ENCODE results near the gene CACNB3.
"Not testable (repeated sequence)": the region's sequence is repeated elsewhere in the genome, so short reads cannot be mapped to it uniquely, and the experiment has no call there.

The CACNB3 gene

GRCh38 chr12:48873096-48873495, 54.8 kb downstream of the CACNB3 start:
- DNase-seq: no peak
- no peak for TF ChIP-seq CTCF (IDR thresholded peaks at IDR 0.05; ENCODE audit: low read depth, low read length, missing control alignments)
- no peaks in the 10 kb centered on the region for H3K27me3 ChIP-seq (replicated peaks)
- H3K27ac ChIP-seq: no peak overlapping the region
- H3K4me3 ChIP-seq (ENCODE audit: low read depth, low read length): no peak overlapping the region
- H3K36me3 ChIP-seq (replicated peaks): no peaks in the 10 kb centered on the region
- in situ Hi-C loops (cut with HindIII; ENCODE audit: low pct_ligation_motif_present, low sequenced_read_pairs): no loop called here

GRCh38 chr12:48873534-48873933, 55.2 kb downstream of the CACNB3 start:
- H3K27me3 ChIP-seq (replicated peaks); in situ Hi-C loops (cut with HindIII; ENCODE audit: low pct_ligation_motif_present, low sequenced_read_pairs); H3K27ac ChIP-seq; H3K36me3 ChIP-seq (replicated peaks); H3K4me3 ChIP-seq (ENCODE audit: low read depth, low read length); DNase-seq: not testable (repeated sequence)

GRCh38 chr12:48875944-48876515, 57.7 kb downstream of the CACNB3 start:
- H3K36me3 ChIP-seq (replicated peaks): no peaks in the 10 kb centered on the region
- no peak overlapping the region for H3K27ac ChIP-seq
- TF ChIP-seq CTCF (IDR thresholded peaks at IDR 0.05; ENCODE audit: low read depth, low read length, missing control alignments): no peak
- no peak overlapping the region for H3K4me3 ChIP-seq (ENCODE audit: low read depth, low read length)
- DNase-seq: no peak
- in situ Hi-C loops (cut with HindIII; ENCODE audit: low pct_ligation_motif_present, low sequenced_read_pairs): no loop called here
- no peaks in the 10 kb centered on the region for H3K27me3 ChIP-seq (replicated peaks)

Data from brain microvascular endothelial cell (primary cell).